ENCODE results near the gene FOXP3. TPM values are rescaled to one million over a fixed set of nuclear protein-coding genes. Genes with fewer than 3 reads are reported as not detected.

Gene FOXP3
- total RNA-seq, 1 experiment from 2014 or later: 0.26 TPM

DNA sequence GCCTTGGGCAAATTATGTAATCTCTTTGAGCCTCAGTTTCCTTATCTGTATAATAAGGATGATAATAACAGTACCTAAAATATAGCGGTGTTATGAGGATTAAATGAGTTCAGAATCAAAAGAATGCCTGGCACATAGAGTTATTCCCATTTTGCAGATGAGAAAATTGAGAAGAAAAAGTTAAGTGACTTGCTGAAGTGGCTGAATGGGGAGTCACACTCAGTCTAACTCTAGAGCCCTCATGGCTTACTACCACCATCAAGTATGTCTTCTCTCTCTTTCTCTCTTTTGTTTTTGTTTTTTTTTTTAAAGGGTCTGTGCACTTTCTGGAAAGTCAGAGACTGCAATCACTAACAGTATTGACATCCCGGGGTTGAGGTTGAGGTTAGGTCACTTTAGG is 32.0 kb downstream of the FOXP3 start:
- intact Hi-C loops (cut with micrococcal nuclease; ENCODE audit: unreplicated experiment): no loop called here
- POLR2A ChIA-PET: no interaction called here
- CTCF ChIA-PET: no interaction called here

GRCh38 chrX:49231333-49232000 is 33.0 kb downstream of the FOXP3 start:
- H3K4me3 ChIP-seq (ENCODE audit: low read depth in 2 of 2, low read length in 2 of 2): no peak overlapping the region
- no peak for TF ChIP-seq SIN3A (IDR thresholded peaks at IDR 0.05; ENCODE audit: borderline replicate concordance, insufficient read depth, low read depth, low read length)
- TF ChIP-seq POLR2AphosphoS5 (IDR thresholded peaks at IDR 0.05; ENCODE audit: low read depth, low read length): no peak
- no peak for TF ChIP-seq CTCF (IDR thresholded peaks at IDR 0.05)
- TF ChIP-seq TCF7L2 (IDR thresholded peaks at IDR 0.05; ENCODE audit: low read depth, low read length): no peak
- no peak for TF ChIP-seq REST (IDR thresholded peaks at IDR 0.05; ENCODE audit: insufficient read depth in 1 of 2, low read depth in 2 of 2, low read length in 1 of 2)
- BruUV-seq (replicated peaks): no TSS peak
- no peaks in the 10 kb centered on the region for H3K4me1 ChIP-seq (ENCODE audit: control insufficient read depth, insufficient read depth, low read length)
- CTCF ChIA-PET: no interaction called here
- DNase-seq (ENCODE audit: low read depth, low spot score): no peak
- no peaks in the 10 kb centered on the region for H3K9me3 ChIP-seq (ENCODE audit: control insufficient read depth, insufficient read depth, low read depth, low read length)
- POLR2A ChIA-PET: no interaction called here
- in situ Hi-C loops (cut with HindIII; ENCODE audit: low pct_unique_long_range_greater_than_20kb, low sequenced_read_pairs) (no loop called here), intact Hi-C loops (cut with micrococcal nuclease; ENCODE audit: unreplicated experiment) (no loop called here)
- no peaks in the 10 kb centered on the region for H3K27me3 ChIP-seq (ENCODE audit: control insufficient read depth, insufficient read depth, low read length)
- H3K36me3 ChIP-seq (ENCODE audit: control insufficient read depth, insufficient read depth, low read length): no peaks in the 10 kb centered on the region
- ATAC-seq: no peak
- H3K27ac ChIP-seq (ENCODE audit: low read length): no peak overlapping the region

More for the DNA sequence above, 32.0 kb downstream of the FOXP3 start:
- in situ Hi-C loops (cut with HindIII; ENCODE audit: low pct_unique_long_range_greater_than_20kb, low sequenced_read_pairs): no loop called here
- Histone ChIP-seq H3K27ac (ENCODE audit: low read length) (no peak overlapping the region), H3K27me3 (ENCODE audit: control insufficient read depth, insufficient read depth, low read length) (no peaks in the 10 kb centered on the region), H3K4me3 (ENCODE audit: low read depth in 2 of 2, low read length in 2 of 2) (no peak overlapping the region), H3K36me3 (ENCODE audit: control insufficient read depth, insufficient read depth, low read length) (no peaks in the 10 kb centered on the region), H3K9me3 (ENCODE audit: control insufficient read depth, insufficient read depth, low read depth, low read length) (no peaks in the 10 kb centered on the region), H3K4me1 (ENCODE audit: control insufficient read depth, insufficient read depth, low read length) (no peaks in the 10 kb centered on the region)
- no peak for ATAC-seq
- no TSS peak for BruUV-seq (replicated peaks)
- TF ChIP-seq TCF7L2 (IDR thresholded peaks at IDR 0.05; ENCODE audit: low read depth, low read length): no peak
- TF ChIP-seq REST (IDR thresholded peaks at IDR 0.05; ENCODE audit: insufficient read depth in 1 of 2, low read depth in 2 of 2, low read length in 1 of 2): no peak
- TF ChIP-seq POLR2AphosphoS5 (IDR thresholded peaks at IDR 0.05; ENCODE audit: low read depth, low read length): no peak
- no peak for TF ChIP-seq CTCF (IDR thresholded peaks at IDR 0.05)
- no peak for TF ChIP-seq SIN3A (IDR thresholded peaks at IDR 0.05; ENCODE audit: borderline replicate concordance, insufficient read depth, low read depth, low read length)
- no peak for DNase-seq (ENCODE audit: low read depth, low spot score)
